Panc1 (cell line): Measurements from ENCODE around the gene SDK2. TPM values are rescaled to one million over a fixed set of nuclear protein-coding genes. Genes with fewer than 3 reads are reported as not detected.

Experiments
- ATAC-seq: fragments of 200-7000 bp; cut with Tn5 transposase; 2 replicates; pipeline ENCODE4 v1.9.1; 2020; ENCODE audit warnings: mild to moderate bottlenecking, moderate library complexity
- BruUV-seq: library from RNA; stranded (reverse); fragments of 400-500 nt; replicated peaks from 2 replicates; lab custom pipeline; 2021; lab: Mats Ljungman, UMichigan
- CTCF ChIA-PET: fragments of 300-600 bp; sonication (Branson Sonifier 250); formaldehyde crosslinking; loops from one replicate; lab custom pipeline; 2022; ENCODE audit warnings: antibody characterized with exemption; lab: Charles Lee
- POLR2A ChIA-PET: fragments of 300-600 bp; sonication (Branson Sonifier 250); formaldehyde crosslinking; loops from one replicate; lab custom pipeline; 2022; ENCODE audit warnings: antibody characterized with exemption; lab: Charles Lee
- DNase-seq: peaks from one replicate; pipeline ENCODE4 v3.0.0-alpha.2; 2010; ENCODE audit warnings: low read depth, low spot score
- H3K27ac ChIP-seq: 2 replicates; pipeline ENCODE4 v1.5.1; 2011; ENCODE audit warnings: mild to moderate bottlenecking, low read length, inconsistent platforms
- H3K27me3 ChIP-seq: fragments of 200-500 bp; sonication (Bioruptor generic); 2 replicates; pipeline ENCODE4 v1.6.0; 2014; ENCODE audit warnings: low read length, inconsistent platforms; ENCODE audit not compliant: control insufficient read depth, insufficient read depth
- H3K36me3 ChIP-seq: fragments of 200-500 bp; sonication (Bioruptor generic); 2 replicates; pipeline ENCODE4 v1.5.1; 2014; ENCODE audit warnings: inconsistent platforms, mild to moderate bottlenecking, low read length, moderate library complexity; ENCODE audit not compliant: control insufficient read depth, insufficient read depth
- H3K4me1 ChIP-seq: 2 replicates; pipeline ENCODE4 v1.5.1; 2011; ENCODE audit warnings: inconsistent platforms, mild to moderate bottlenecking, low read length, moderate library complexity; ENCODE audit not compliant: control insufficient read depth, insufficient read depth
- H3K4me3 ChIP-seq, 2 experiments: 2 replicates each; pipeline ENCODE4 v1.5.1; 2011 to 2012; ENCODE audit warnings: low read depth in 2 of 2, low read length in 2 of 2, mild to moderate bottlenecking in 2 of 2, inconsistent platforms in 1 of 2, moderate library complexity in 1 of 2
- H3K9me3 ChIP-seq: fragments of 200-500 bp; sonication (Bioruptor generic); 2 replicates; pipeline ENCODE4 v1.5.1; 2014; ENCODE audit warnings: low read depth, mild to moderate bottlenecking, inconsistent platforms, low read length, moderate library complexity; ENCODE audit not compliant: control insufficient read depth, insufficient read depth
- POLR2AphosphoS5 ChIP-seq: IDR thresholded peaks from 2 replicates; pipeline ENCODE4 v1.6.1; 2012; ENCODE audit warnings: mild to moderate bottlenecking, low read depth, low read length, moderate library complexity
- SIN3A ChIP-seq: IDR thresholded peaks from 2 replicates; pipeline ENCODE4 v1.6.1; 2012; ENCODE audit warnings: low read depth, mild to moderate bottlenecking, low read length, moderate library complexity, borderline replicate concordance; ENCODE audit not compliant: insufficient read depth
- TCF7L2 ChIP-seq: IDR thresholded peaks from 2 replicates; pipeline ENCODE4 v1.6.1; 2011; ENCODE audit warnings: mild to moderate bottlenecking, low read depth, low read length, inconsistent platforms
- in situ Hi-C: cut with HindIII; loops from 2 replicates; pipeline ENCODE4 v1.10.0; 2016; ENCODE audit warnings: low sequenced_read_pairs, low pct_unique_long_range_greater_than_20kb
- intact Hi-C: fragments of 100-400 bp; cut with micrococcal nuclease; formaldehyde crosslinking; loops from one replicate; pipeline ENCODE4 v1.10.0; 2022; ENCODE audit not compliant: unreplicated experiment
- total RNA-seq: library from RNA; stranded (reverse); gene quantifications from one replicate; pipeline ENCODE4 v1.2.1, GENCODE V29; 2021; ENCODE audit not compliant: unreplicated experiment
- TF ChIP-seq, protein P1 (sequence below): fragments of 450-650 bp; IDR thresholded peaks from 2 replicates; pipeline ENCODE4 v1.5.1; 2017; ENCODE audit warnings: mild to moderate bottlenecking
- TF ChIP-seq, protein P2 (sequence below), 2 experiments: IDR thresholded peaks; 2 replicates each; pipeline ENCODE4 v1.6.1; 2011 to 2012; ENCODE audit warnings: low read depth in 2 of 2, control low read depth in 1 of 2, low read length in 1 of 2, mild to moderate bottlenecking in 1 of 2, moderate library complexity in 1 of 2; ENCODE audit not compliant: insufficient read depth in 1 of 2

Gene SDK2
- total RNA-seq, 1 experiment from 2014 or later, result 0.41 TPM

DNA sequence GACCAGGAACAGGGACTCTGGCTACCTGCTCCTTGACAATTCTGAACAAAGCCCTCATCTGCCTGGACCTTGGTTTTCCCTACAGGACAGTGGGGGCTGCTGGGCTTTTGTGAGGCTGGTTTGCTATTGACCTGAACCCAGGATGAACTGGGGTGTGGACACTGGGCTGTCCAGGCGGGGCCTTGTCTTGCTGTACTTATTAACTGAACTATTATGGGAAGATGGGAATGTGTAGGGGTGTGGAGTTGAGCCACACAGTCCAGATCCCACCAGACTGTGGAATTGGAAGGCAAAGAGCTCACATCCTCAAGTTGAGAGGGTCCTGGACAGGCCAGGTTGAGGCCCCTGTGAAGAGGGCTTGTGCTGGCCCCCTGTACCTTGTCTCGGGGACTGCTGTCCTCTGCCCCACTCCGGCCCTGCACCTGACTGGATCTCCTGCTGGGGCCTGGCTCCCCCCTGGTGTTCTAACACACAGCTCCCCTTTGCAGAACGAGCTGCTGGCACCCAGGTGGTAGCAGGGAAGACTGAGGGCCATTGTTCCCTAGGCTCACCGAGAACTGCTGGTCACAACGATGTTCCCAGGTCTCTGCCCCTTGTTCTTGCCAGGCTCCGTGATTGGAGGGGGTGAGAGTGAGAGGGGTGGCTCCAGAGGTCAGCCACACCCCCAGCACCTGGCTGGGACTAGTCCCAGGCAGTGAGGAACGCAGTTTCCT, 280.6 kb downstream of the SDK2 start:
- in situ Hi-C loops, result no loop called here
- ATAC-seq, result no peak
- POLR2A ChIA-PET, result no interaction called here
- CTCF ChIA-PET, result interaction anchor here (0.6 kb wide), 1 partner anchor 17 kb away, joined by 3 read pairs; no protein-coding TSS in a partner anchor
- BruUV-seq, result no TSS peak
- intact Hi-C loops, result no loop called here
- H3K27me3 ChIP-seq, result no peaks in the 10 kb centered on the region
- TF ChIP-seq POLR2AphosphoS5 (no peak), SIN3A (no peak), TCF7L2 (no peak)
- TF ChIP-seq, protein P1, sequence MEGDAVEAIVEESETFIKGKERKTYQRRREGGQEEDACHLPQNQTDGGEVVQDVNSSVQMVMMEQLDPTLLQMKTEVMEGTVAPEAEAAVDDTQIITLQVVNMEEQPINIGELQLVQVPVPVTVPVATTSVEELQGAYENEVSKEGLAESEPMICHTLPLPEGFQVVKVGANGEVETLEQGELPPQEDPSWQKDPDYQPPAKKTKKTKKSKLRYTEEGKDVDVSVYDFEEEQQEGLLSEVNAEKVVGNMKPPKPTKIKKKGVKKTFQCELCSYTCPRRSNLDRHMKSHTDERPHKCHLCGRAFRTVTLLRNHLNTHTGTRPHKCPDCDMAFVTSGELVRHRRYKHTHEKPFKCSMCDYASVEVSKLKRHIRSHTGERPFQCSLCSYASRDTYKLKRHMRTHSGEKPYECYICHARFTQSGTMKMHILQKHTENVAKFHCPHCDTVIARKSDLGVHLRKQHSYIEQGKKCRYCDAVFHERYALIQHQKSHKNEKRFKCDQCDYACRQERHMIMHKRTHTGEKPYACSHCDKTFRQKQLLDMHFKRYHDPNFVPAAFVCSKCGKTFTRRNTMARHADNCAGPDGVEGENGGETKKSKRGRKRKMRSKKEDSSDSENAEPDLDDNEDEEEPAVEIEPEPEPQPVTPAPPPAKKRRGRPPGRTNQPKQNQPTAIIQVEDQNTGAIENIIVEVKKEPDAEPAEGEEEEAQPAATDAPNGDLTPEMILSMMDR, result no peak
- TF ChIP-seq, protein P2, sequence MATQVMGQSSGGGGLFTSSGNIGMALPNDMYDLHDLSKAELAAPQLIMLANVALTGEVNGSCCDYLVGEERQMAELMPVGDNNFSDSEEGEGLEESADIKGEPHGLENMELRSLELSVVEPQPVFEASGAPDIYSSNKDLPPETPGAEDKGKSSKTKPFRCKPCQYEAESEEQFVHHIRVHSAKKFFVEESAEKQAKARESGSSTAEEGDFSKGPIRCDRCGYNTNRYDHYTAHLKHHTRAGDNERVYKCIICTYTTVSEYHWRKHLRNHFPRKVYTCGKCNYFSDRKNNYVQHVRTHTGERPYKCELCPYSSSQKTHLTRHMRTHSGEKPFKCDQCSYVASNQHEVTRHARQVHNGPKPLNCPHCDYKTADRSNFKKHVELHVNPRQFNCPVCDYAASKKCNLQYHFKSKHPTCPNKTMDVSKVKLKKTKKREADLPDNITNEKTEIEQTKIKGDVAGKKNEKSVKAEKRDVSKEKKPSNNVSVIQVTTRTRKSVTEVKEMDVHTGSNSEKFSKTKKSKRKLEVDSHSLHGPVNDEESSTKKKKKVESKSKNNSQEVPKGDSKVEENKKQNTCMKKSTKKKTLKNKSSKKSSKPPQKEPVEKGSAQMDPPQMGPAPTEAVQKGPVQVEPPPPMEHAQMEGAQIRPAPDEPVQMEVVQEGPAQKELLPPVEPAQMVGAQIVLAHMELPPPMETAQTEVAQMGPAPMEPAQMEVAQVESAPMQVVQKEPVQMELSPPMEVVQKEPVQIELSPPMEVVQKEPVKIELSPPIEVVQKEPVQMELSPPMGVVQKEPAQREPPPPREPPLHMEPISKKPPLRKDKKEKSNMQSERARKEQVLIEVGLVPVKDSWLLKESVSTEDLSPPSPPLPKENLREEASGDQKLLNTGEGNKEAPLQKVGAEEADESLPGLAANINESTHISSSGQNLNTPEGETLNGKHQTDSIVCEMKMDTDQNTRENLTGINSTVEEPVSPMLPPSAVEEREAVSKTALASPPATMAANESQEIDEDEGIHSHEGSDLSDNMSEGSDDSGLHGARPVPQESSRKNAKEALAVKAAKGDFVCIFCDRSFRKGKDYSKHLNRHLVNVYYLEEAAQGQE (IDR thresholded peaks at IDR 0.05; ENCODE audit: insufficient read depth in 1 of 2, low read depth in 2 of 2, low read length in 1 of 2), result no peak
- no peaks in the 10 kb centered on the region for H3K4me1 ChIP-seq
- no peak for DNase-seq
- H3K27ac ChIP-seq, result no peak overlapping the region
- no peaks in the 10 kb centered on the region for H3K36me3 ChIP-seq
- H3K9me3 ChIP-seq, result no peaks in the 10 kb centered on the region
- H3K4me3 ChIP-seq, result no peak overlapping the region

DNA sequence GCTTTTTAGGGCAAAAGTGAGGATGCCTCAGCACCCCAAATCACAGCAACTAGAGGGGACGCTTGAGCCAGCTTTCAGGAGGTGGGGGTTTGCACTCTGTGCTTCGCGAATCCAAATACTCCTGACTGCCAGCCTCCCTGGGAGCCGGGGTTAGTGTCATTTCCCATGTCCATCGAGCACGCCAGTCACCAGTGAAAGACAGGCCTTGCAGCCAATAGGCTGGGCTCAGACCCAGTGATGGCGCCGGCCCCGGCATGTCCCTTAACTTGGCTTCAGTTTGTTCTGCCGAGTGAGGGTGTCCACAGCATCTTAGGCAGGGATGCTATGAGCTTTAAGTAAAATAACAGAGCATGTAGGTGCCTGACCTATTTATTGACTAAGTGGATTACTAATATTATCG, 281.5 kb downstream of the SDK2 start:
- Histone ChIP-seq H3K36me3 (no peaks in the 10 kb centered on the region), H3K4me1 (no peaks in the 10 kb centered on the region), H3K4me3 (no peak overlapping the region), H3K9me3 (no peaks in the 10 kb centered on the region), H3K27ac (no peak overlapping the region), H3K27me3 (no peaks in the 10 kb centered on the region)
- BruUV-seq, result no TSS peak
- TF ChIP-seq POLR2AphosphoS5, result no peak
- TF ChIP-seq SIN3A, result no peak
- TF ChIP-seq, protein P1, result no peak
- TF ChIP-seq, protein P2 (IDR thresholded peaks at IDR 0.05; ENCODE audit: insufficient read depth in 1 of 2, low read depth in 2 of 2, low read length in 1 of 2), result no peak
- TF ChIP-seq TCF7L2, result no peak
- POLR2A ChIA-PET, result interaction anchor here (0.5 to 0.6 kb wide), 2 partner anchors 33 to 330 kb away, joined by 7 to 14 read pairs; no protein-coding TSS in a partner anchor
- intact Hi-C loops, result no loop called here
- DNase-seq (no peak), ATAC-seq (no peak)
- CTCF ChIA-PET, result interaction anchor here (0.7 kb wide), 1 partner anchor 794 kb away, joined by 6 read pairs; no protein-coding TSS in a partner anchor
- in situ Hi-C loops, result no loop called here
